B cell (primary cell): ENCODE measurements around the gene SUMO2.

Source experiments
- EZH2 ChIP-seq: IDR thresholded peaks from 2 replicates; pipeline ENCODE4 v1.6.1; 2012; ENCODE audit warnings: borderline replicate concordance, low read depth, mild to moderate bottlenecking, moderate library complexity, low read length; ENCODE audit not compliant: insufficient read depth, poor library complexity, severe bottlenecking
- TF ChIP-seq, protein P1 (sequence below): fragments of 200-600 bp; IDR thresholded peaks from one replicate; pipeline ENCODE4 v1.8.0; 2022; ENCODE audit warnings: antibody characterized with exemption, mild to moderate bottlenecking

- TF ChIP-seq, protein P1, sequence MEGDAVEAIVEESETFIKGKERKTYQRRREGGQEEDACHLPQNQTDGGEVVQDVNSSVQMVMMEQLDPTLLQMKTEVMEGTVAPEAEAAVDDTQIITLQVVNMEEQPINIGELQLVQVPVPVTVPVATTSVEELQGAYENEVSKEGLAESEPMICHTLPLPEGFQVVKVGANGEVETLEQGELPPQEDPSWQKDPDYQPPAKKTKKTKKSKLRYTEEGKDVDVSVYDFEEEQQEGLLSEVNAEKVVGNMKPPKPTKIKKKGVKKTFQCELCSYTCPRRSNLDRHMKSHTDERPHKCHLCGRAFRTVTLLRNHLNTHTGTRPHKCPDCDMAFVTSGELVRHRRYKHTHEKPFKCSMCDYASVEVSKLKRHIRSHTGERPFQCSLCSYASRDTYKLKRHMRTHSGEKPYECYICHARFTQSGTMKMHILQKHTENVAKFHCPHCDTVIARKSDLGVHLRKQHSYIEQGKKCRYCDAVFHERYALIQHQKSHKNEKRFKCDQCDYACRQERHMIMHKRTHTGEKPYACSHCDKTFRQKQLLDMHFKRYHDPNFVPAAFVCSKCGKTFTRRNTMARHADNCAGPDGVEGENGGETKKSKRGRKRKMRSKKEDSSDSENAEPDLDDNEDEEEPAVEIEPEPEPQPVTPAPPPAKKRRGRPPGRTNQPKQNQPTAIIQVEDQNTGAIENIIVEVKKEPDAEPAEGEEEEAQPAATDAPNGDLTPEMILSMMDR = no peak
- TF ChIP-seq EZH2 = no peak
Measured at GRCh38 chr17:75173526-75173925, 9.2 kb downstream of the SUMO2 start.
